IMR-90 (cell line): ENCODE measurements around the gene LEP. TPM values are rescaled to one million over a fixed set of nuclear protein-coding genes. Genes with fewer than 3 reads are reported as not detected.
A peak's percentile ranks its signal among the peaks of the same experiment; 100 is the strongest.

ENCODE experiments used
- ATAC-seq: fragments of 200-7000 bp; cut with Tn5 transposase; 2 replicates; pipeline ENCODE4 v1.9.1; 2020; ENCODE audit warnings: low read depth, mild to moderate bottlenecking, moderate library complexity
- BruUV-seq: library from RNA; stranded (reverse); fragments of 400-500 nt; replicated peaks from 2 replicates; lab custom pipeline; 2021; lab: Mats Ljungman, UMichigan
- CTCF ChIA-PET: fragments of 300-600 bp; formaldehyde crosslinking; extraction: SDS; loops from one replicate; lab custom pipeline; 2021; ENCODE audit warnings: antibody characterized with exemption; lab: Yijun Ruan, JAX
- POLR2A ChIA-PET: fragments of 300-600 bp; sonication (Branson Sonifier 250); formaldehyde crosslinking; loops from one replicate; lab custom pipeline; 2022; ENCODE audit warnings: antibody characterized with exemption; ENCODE audit not compliant: unreplicated experiment; lab: Charles Lee
- DNase-seq: peaks from one replicate; pipeline ENCODE4 v3.0.0; 2013
- H2AFZ ChIP-seq: replicated peaks from 2 replicates; pipeline ENCODE3; 2013; ENCODE audit warnings: low read length, mild to moderate bottlenecking; ENCODE audit not compliant: poor library complexity
- H2AK5ac ChIP-seq: 2 replicates; pipeline ENCODE4 v1.6.1; 2013; ENCODE audit warnings: low read depth, low read length, inconsistent platforms
- H2AK9ac ChIP-seq: replicated peaks from 2 replicates; pipeline ENCODE3; 2013; ENCODE audit warnings: mild to moderate bottlenecking, low read depth, low read length, moderate library complexity; ENCODE audit not compliant: poor library complexity
- H2BK120ac ChIP-seq: 2 replicates; pipeline ENCODE4 v1.6.1; 2013; ENCODE audit warnings: low read depth, low read length, inconsistent platforms
- H2BK15ac ChIP-seq: 3 replicates; pipeline ENCODE4 v1.6.1; 2013; ENCODE audit warnings: low read depth, low read length, inconsistent platforms
- H2BK20ac ChIP-seq: 2 replicates; pipeline ENCODE4 v1.6.1; 2013; ENCODE audit warnings: low read depth, mild to moderate bottlenecking, inconsistent platforms, low read length, moderate library complexity
- H2BK5ac ChIP-seq: 2 replicates; pipeline ENCODE4 v1.6.1; 2013; ENCODE audit warnings: mild to moderate bottlenecking, low read depth, low read length, inconsistent platforms; ENCODE audit not compliant: poor library complexity, severe bottlenecking
- H3K14ac ChIP-seq: replicated peaks from 2 replicates; pipeline ENCODE4 v1.6.1; 2013; ENCODE audit warnings: low read depth, low read length, inconsistent platforms
- H3K18ac ChIP-seq: 2 replicates; pipeline ENCODE4 v1.6.1; 2013; ENCODE audit warnings: low read depth, low read length, control low read depth
- H3K23ac ChIP-seq: 2 replicates; pipeline ENCODE4 v1.6.1; 2013; ENCODE audit warnings: low read depth, low read length, inconsistent platforms
- H3K27ac ChIP-seq: 2 replicates; pipeline ENCODE4 v1.5.1; 2013; ENCODE audit warnings: mild to moderate bottlenecking, control low read depth, low read length; ENCODE audit not compliant: insufficient read depth
- H3K27me3 ChIP-seq: 2 replicates; pipeline ENCODE4 v1.6.1; 2013; ENCODE audit warnings: low read length; ENCODE audit not compliant: control insufficient read depth, insufficient read depth
- H3K36me3 ChIP-seq: 2 replicates; pipeline ENCODE4 v1.6.1; 2013; ENCODE audit warnings: low read length, mixed read lengths; ENCODE audit not compliant: control insufficient read depth, insufficient read depth
- H3K4ac ChIP-seq: 2 replicates; pipeline ENCODE4 v1.6.1; 2013; ENCODE audit warnings: low read depth, low read length, inconsistent platforms
- H3K4me1 ChIP-seq: 2 replicates; pipeline ENCODE4 v1.6.1; 2013; ENCODE audit warnings: low read length, mixed read lengths; ENCODE audit not compliant: control insufficient read depth, insufficient read depth
- H3K4me2 ChIP-seq: 2 replicates; pipeline ENCODE4 v1.6.1; 2013; ENCODE audit warnings: low read depth, mild to moderate bottlenecking, control low read depth, low read length, moderate library complexity
- H3K4me3 ChIP-seq: 2 replicates; pipeline ENCODE4 v1.5.1; 2013; ENCODE audit warnings: low read depth, mild to moderate bottlenecking, control low read depth, low read length, moderate library complexity; ENCODE audit not compliant: insufficient read depth
- H3K56ac ChIP-seq: 2 replicates; pipeline ENCODE4 v1.6.1; 2013; ENCODE audit warnings: low read length, inconsistent platforms; ENCODE audit not compliant: insufficient read depth; ENCODE audit errors: extremely low read depth
- H3K79me1 ChIP-seq, 2 experiments: 2 replicates each; pipeline ENCODE4 v1.6.1; 2013; ENCODE audit warnings: low read length in 2 of 2, inconsistent platforms in 1 of 2, low read depth in 1 of 2
- H3K9ac ChIP-seq: 2 replicates; pipeline ENCODE4 v1.6.1; 2013; ENCODE audit warnings: low read depth, low read length, control low read depth
- H3K9me1 ChIP-seq: 2 replicates; pipeline ENCODE4 v1.6.1; 2013; ENCODE audit warnings: low read length, inconsistent platforms; ENCODE audit not compliant: insufficient read depth
- H3K9me3 ChIP-seq: 2 replicates; pipeline ENCODE4 v1.6.1; 2013; ENCODE audit warnings: low read length; ENCODE audit not compliant: control insufficient read depth, insufficient read depth
- H4K20me1 ChIP-seq: 2 replicates; pipeline ENCODE4 v1.6.1; 2013; ENCODE audit warnings: low read length, inconsistent platforms; ENCODE audit not compliant: insufficient read depth
- H4K5ac ChIP-seq: 2 replicates; pipeline ENCODE4 v1.6.1; 2013; ENCODE audit warnings: mild to moderate bottlenecking, low read depth, low read length, control low read depth
- H4K8ac ChIP-seq, 2 experiments: 2 replicates each; pipeline ENCODE4 v1.6.1; 2013; ENCODE audit warnings: low read depth in 2 of 2, low read length in 2 of 2, control low read depth in 1 of 2, inconsistent platforms in 1 of 2
- H4K91ac ChIP-seq: 2 replicates; pipeline ENCODE4 v1.6.1; 2013; ENCODE audit warnings: low read depth, low read length, inconsistent platforms; ENCODE audit not compliant: insufficient read depth
- CEBPB ChIP-seq: IDR thresholded peaks from 2 replicates; pipeline ENCODE4 v1.6.1; 2012; ENCODE audit warnings: low read depth, low read length, improper control_type of control experiment
- CTCF ChIP-seq: conservative IDR thresholded peaks from 2 replicates; pipeline ENCODE4 v1.5.1; 2012; ENCODE audit warnings: mild to moderate bottlenecking, low read depth, low read length, improper control_type of control experiment
- FOS ChIP-seq: fragments of 150-350 bp; IDR thresholded peaks from 2 replicates; pipeline ENCODE4 v1.6.1; 2016; ENCODE audit warnings: low read depth, low read length
- MAZ ChIP-seq: IDR thresholded peaks from 2 replicates; pipeline ENCODE4 v1.6.1; 2012; ENCODE audit warnings: low read depth, mild to moderate bottlenecking, low read length, improper control_type of control experiment, moderate library complexity, borderline replicate concordance
- RCOR1 ChIP-seq: IDR thresholded peaks from 2 replicates; pipeline ENCODE4 v1.6.1; 2012; ENCODE audit warnings: mild to moderate bottlenecking, low read length, improper control_type of control experiment; ENCODE audit not compliant: insufficient replicate concordance
- RFX5 ChIP-seq: IDR thresholded peaks from 2 replicates; pipeline ENCODE4 v1.8.0; 2012; ENCODE audit warnings: low read depth, mild to moderate bottlenecking, low read length, moderate library complexity
- WGBS, 2 experiments: methylation state at CpG; one replicate each; pipeline versions ENCODE4 v1.1.5 to v1.1.7; 2013; ENCODE audit warnings: missing lambda C conversion rate in 2 of 2; ENCODE audit not compliant: insufficient read length in 1 of 2; ENCODE audit errors: extremely low coverage in 2 of 2; 5-methylcytosine and 5-hydroxymethylcytosine counted together
- dilution Hi-C: fragments of 300-500 bp; cut with HindIII; formaldehyde crosslinking; loops from one replicate; pipeline ENCODE4 v1.14.3; 2018; ENCODE audit warnings: low sequenced_read_pairs; ENCODE audit not compliant: unreplicated experiment
- in situ Hi-C: fragments of 300-500 bp; cut with MboI; formaldehyde crosslinking; loops from 3 replicates; pipeline ENCODE4 v1.14.3; 2019; ENCODE audit warnings: low sequenced_read_pairs, inconsistent platforms, mixed read lengths
- intact Hi-C: fragments of 100-400 bp; cut with micrococcal nuclease; formaldehyde crosslinking; loops from 2 replicates; pipeline ENCODE4 v1.10.0; 2022
- polyA plus RNA-seq, 3 experiments: library from polyadenylated mRNA; depleted of rRNA; stranded (reverse); fragments of >200 nt; gene quantifications; 2 replicates each; pipeline ENCODE4 v1.2.3, GENCODE V29; 2012; ENCODE audit warnings: low replicate concordance in 1 of 3
- total RNA-seq: library from RNA; depleted of rRNA; stranded (reverse); fragments of >200 nt; gene quantifications from 2 replicates; pipeline ENCODE4 v1.2.3, GENCODE V29; 2012

The LEP gene
- total and polyA plus RNA-seq, 2 of the 4 experiments (the other 2 are of a cell fraction), result not detected

GRCh38 chr7:128274884-128275603, 34.0 kb downstream of the LEP start:
- no peak overlapping the region for H2AK9ac ChIP-seq
- no peak overlapping the region for H3K4me2 ChIP-seq
- no peak overlapping the region for H4K5ac ChIP-seq
- ChIA-PET POLR2A (no interaction called here), CTCF (no interaction called here)
- no peak overlapping the region for H4K8ac ChIP-seq
- no peak overlapping the region for H2BK20ac ChIP-seq
- WGBS, 2 experiments, result 30% methylated on average over 2 of the region's 3 CpGs; no CpG with 5 or more reads in 1 of the 2 experiments
- BruUV-seq, result no TSS peak
- H3K4me1 ChIP-seq, result peaks cover 2% of the 10 kb centered on the region; the same call in 1 of the 2 replicates
- no peaks in the 10 kb centered on the region; the same call in 1 of the 2 replicates for H3K9me1 ChIP-seq
- no peak overlapping the region for H3K4ac ChIP-seq
- DNase-seq (no peak), ATAC-seq (no peak)
- no peak overlapping the region for H2AFZ ChIP-seq
- H3K9ac ChIP-seq, result no peak overlapping the region
- TF ChIP-seq RFX5 (no peak), CEBPB (peak; percentile 68; the same call in 1 of the 2 replicates), MAZ (no peak), RCOR1 (no peak), CTCF (no peak), FOS (no peak)
- H3K23ac ChIP-seq, result no peak overlapping the region
- no peak overlapping the region for H3K56ac ChIP-seq
- no peak overlapping the region for H2BK120ac ChIP-seq
- in situ Hi-C loops (no loop called here), intact Hi-C loops (no loop called here), dilution Hi-C loops (no loop called here)
- no peaks in the 10 kb centered on the region for H3K36me3 ChIP-seq
- no peak overlapping the region for H3K18ac ChIP-seq
- H3K27me3 ChIP-seq, result peaks cover 59% of the 10 kb centered on the region
- H4K91ac ChIP-seq, result no peak overlapping the region
- no peak overlapping the region for H2BK15ac ChIP-seq
- H3K9me3 ChIP-seq, result peaks cover 6% of the 10 kb centered on the region
- no peak overlapping the region for H3K14ac ChIP-seq
- H3K27ac ChIP-seq, result no peak overlapping the region
- H2AK5ac ChIP-seq, result no peak overlapping the region
- no peak overlapping the region for H3K4me3 ChIP-seq
- no peaks in the 10 kb centered on the region for H3K79me1 ChIP-seq
- no peak overlapping the region for H2BK5ac ChIP-seq
- H4K20me1 ChIP-seq, result no peaks in the 10 kb centered on the region
